ENCODE data around the gene CSNK2A1.
"Not testable (repeated sequence)": the region's sequence is repeated elsewhere in the genome, so short reads cannot be mapped to it uniquely, and the experiment has no call there.

Gene CSNK2A1

GRCh38 chr20:492159-492558 is 51.4 kb downstream of the CSNK2A1 start:
- DNase-seq (ENCODE audit: low read depth, low spot score): no peak

GRCh38 chr20:487655-488054 is 55.9 kb downstream of the CSNK2A1 start:
- no peak for DNase-seq (ENCODE audit: low read depth, low spot score)

GRCh38 chr20:483815-484644 is 59.6 kb downstream of the CSNK2A1 start:
- DNase-seq (ENCODE audit: low read depth, low spot score): no peak

GRCh38 chr20:481167-481566 is 62.4 kb downstream of the CSNK2A1 start:
- DNase-seq (ENCODE audit: low read depth, low spot score): no peak

GRCh38 chr20:480044-480443 is 63.5 kb downstream of the CSNK2A1 start:
- DNase-seq (ENCODE audit: low read depth, low spot score): no peak

- DNase-seq (ENCODE audit: low read depth, low spot score): no peak
These were observed 64.1 kb downstream of the CSNK2A1 start for GRCh38 chr20:479487-479886.

- DNase-seq (ENCODE audit: low read depth, low spot score): no peak
These were observed 64.6 kb downstream of the CSNK2A1 start for GRCh38 chr20:478949-479429.

- no peak for DNase-seq (ENCODE audit: low read depth, low spot score)
These were observed 65.3 kb downstream of the CSNK2A1 start for GRCh38 chr20:478010-478948.

GRCh38 chr20:476561-477249 is 66.9 kb downstream of the CSNK2A1 start:
- DNase-seq (ENCODE audit: low read depth, low spot score): not testable (repeated sequence)

GRCh38 chr20:475463-476357 is 67.9 kb downstream of the CSNK2A1 start:
- no peak for DNase-seq (ENCODE audit: low read depth, low spot score)

GRCh38 chr20:474581-474980 is 69.0 kb downstream of the CSNK2A1 start:
- no peak for DNase-seq (ENCODE audit: low read depth, low spot score)

GRCh38 chr20:472889-473292 is 70.7 kb downstream of the CSNK2A1 start:
- no peak for DNase-seq (ENCODE audit: low read depth, low spot score)

GRCh38 chr20:472137-472846 is 71.3 kb downstream of the CSNK2A1 start:
- DNase-seq (ENCODE audit: low read depth, low spot score): no peak

- DNase-seq (ENCODE audit: low read depth, low spot score): no peak
These were observed 73.7 kb downstream of the CSNK2A1 start for GRCh38 chr20:469746-470490.

GRCh38 chr20:467755-468154 is 75.8 kb downstream of the CSNK2A1 start:
- DNase-seq (ENCODE audit: low read depth, low spot score): no peak

GRCh38 chr20:462199-462991 is 81.2 kb downstream of the CSNK2A1 start, which contains the start of gene TBC1D20:
TBC1D20 (minus strand) TSS chr20:462533; CDS start chr20:462405, 128 bp downstream.
- peak; percentile 81 for DNase-seq (ENCODE audit: low read depth, low spot score)

GRCh38 chr20:461254-462198 is 82.1 kb downstream of the CSNK2A1 start:
- peak; percentile 53 for DNase-seq (ENCODE audit: low read depth, low spot score)
